ENCODE measurements around the gene TRIM5.
"Not testable (repeated sequence)": the region's sequence is repeated elsewhere in the genome, so short reads cannot be mapped to it uniquely, and the experiment has no call there.

Gene TRIM5, protein sequence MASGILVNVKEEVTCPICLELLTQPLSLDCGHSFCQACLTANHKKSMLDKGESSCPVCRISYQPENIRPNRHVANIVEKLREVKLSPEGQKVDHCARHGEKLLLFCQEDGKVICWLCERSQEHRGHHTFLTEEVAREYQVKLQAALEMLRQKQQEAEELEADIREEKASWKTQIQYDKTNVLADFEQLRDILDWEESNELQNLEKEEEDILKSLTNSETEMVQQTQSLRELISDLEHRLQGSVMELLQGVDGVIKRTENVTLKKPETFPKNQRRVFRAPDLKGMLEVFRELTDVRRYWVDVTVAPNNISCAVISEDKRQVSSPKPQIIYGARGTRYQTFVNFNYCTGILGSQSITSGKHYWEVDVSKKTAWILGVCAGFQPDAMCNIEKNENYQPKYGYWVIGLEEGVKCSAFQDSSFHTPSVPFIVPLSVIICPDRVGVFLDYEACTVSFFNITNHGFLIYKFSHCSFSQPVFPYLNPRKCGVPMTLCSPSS

DNA sequence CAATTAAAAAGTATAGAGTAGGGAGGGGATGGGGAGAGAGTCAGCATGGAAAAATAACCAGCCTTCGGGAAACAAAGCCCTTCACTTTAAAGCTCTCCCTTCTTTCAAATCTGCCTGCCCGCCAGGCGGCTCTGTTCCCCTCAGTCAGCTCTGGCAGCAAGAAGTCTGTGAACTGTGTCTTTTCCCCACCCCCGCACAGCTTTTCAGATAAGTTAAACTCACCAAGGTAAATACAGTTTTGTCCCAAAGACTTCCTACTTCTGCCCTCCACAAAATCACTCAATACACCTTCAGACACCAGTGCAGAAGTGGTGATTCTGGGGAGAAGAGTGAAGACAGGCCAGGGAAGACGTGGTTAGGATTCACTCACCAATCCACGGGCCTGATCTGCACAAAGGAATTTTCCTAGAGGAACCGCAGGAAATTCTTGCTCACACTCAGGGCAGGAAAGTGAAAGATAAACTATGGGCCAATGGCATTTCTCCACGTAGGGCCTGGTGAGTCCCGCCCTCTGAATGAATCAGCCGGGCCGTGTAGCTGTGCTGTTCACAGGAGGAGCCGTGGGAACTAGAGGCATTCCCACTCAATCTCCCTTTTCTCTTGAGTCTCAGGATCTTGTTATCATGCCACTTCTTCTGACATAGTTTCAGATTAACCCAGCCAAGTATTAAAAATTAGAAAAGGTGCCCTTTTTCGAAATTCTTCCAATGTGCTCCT is at the start of gene TRIM5:
Gene TRIM5 (minus strand): TSS at position 429 of the 717 bp plus-strand sequence. CDS start 4,897 bp downstream, outside the sequence.
- TF ChIP-seq, protein P1, sequence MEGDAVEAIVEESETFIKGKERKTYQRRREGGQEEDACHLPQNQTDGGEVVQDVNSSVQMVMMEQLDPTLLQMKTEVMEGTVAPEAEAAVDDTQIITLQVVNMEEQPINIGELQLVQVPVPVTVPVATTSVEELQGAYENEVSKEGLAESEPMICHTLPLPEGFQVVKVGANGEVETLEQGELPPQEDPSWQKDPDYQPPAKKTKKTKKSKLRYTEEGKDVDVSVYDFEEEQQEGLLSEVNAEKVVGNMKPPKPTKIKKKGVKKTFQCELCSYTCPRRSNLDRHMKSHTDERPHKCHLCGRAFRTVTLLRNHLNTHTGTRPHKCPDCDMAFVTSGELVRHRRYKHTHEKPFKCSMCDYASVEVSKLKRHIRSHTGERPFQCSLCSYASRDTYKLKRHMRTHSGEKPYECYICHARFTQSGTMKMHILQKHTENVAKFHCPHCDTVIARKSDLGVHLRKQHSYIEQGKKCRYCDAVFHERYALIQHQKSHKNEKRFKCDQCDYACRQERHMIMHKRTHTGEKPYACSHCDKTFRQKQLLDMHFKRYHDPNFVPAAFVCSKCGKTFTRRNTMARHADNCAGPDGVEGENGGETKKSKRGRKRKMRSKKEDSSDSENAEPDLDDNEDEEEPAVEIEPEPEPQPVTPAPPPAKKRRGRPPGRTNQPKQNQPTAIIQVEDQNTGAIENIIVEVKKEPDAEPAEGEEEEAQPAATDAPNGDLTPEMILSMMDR (IDR thresholded peaks at IDR 0.05; ENCODE audit: insufficient read depth, low read length, missing control alignments), result peak; percentile 62
- H3K4me3 ChIP-seq (ENCODE audit: low read depth, low read length), result peak within 1 kb of the TSS; percentile 63
- DNase-seq (ENCODE audit: low read depth, low spot score), result peak; percentile 91
- POLR2A ChIA-PET, result interaction anchor here (1.5 kb wide), 1 partner anchor 65 kb away, joined by 9 read pairs; no protein-coding TSS in a partner anchor
- CTCF ChIA-PET, result interaction anchor here (0.7 to 2.2 kb wide), 13 partner anchors 10 to 132 kb away, joined by 3 to 9 read pairs (median 4); no protein-coding TSS in a partner anchor

GRCh38 chr11:5727691-5728090 is 42.8 kb upstream of the TRIM5 start:
- ChIA-PET CTCF (no interaction called here), POLR2A (no interaction called here)
- H3K4me3 ChIP-seq (ENCODE audit: low read depth, low read length), result no peak overlapping the region
- TF ChIP-seq, protein P1 (IDR thresholded peaks at IDR 0.05; ENCODE audit: insufficient read depth, low read length, missing control alignments), result no peak
- DNase-seq (ENCODE audit: low read depth, low spot score), result no peak

DNA sequence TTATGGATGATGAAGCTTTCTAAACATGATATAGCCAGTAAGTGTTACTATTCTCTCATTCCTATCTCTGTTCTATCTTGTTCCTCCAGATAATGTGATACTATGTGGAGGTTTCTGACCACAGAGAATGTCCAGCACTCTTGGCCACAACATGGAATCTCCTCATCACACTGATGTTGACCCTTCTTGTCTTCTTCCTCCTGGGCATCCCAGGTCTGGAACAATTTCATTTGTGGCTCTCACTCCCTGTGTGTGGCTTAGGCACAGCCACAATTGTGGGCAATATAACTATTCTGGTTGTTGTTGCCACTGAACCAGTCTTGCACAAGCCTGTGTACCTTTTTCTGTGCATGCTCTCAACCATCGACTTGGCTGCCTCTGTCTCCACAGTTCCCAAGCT is 41.5 kb upstream of the TRIM5 start:
- TF ChIP-seq, protein P1 (IDR thresholded peaks at IDR 0.05; ENCODE audit: insufficient read depth, low read length, missing control alignments), result no peak
- H3K4me3 ChIP-seq (ENCODE audit: low read depth, low read length), result no peak overlapping the region
- DNase-seq (ENCODE audit: low read depth, low spot score), result no peak
- ChIA-PET CTCF (no interaction called here), POLR2A (no interaction called here)

GRCh38 chr11:5722622-5723021 is 37.7 kb upstream of the TRIM5 start:
- ChIA-PET CTCF (no interaction called here), POLR2A (no interaction called here)
- H3K4me3 ChIP-seq (ENCODE audit: low read depth, low read length), result no peak overlapping the region
- DNase-seq (ENCODE audit: low read depth, low spot score), result no peak
- TF ChIP-seq, protein P1 (IDR thresholded peaks at IDR 0.05; ENCODE audit: insufficient read depth, low read length, missing control alignments), result no peak

DNA sequence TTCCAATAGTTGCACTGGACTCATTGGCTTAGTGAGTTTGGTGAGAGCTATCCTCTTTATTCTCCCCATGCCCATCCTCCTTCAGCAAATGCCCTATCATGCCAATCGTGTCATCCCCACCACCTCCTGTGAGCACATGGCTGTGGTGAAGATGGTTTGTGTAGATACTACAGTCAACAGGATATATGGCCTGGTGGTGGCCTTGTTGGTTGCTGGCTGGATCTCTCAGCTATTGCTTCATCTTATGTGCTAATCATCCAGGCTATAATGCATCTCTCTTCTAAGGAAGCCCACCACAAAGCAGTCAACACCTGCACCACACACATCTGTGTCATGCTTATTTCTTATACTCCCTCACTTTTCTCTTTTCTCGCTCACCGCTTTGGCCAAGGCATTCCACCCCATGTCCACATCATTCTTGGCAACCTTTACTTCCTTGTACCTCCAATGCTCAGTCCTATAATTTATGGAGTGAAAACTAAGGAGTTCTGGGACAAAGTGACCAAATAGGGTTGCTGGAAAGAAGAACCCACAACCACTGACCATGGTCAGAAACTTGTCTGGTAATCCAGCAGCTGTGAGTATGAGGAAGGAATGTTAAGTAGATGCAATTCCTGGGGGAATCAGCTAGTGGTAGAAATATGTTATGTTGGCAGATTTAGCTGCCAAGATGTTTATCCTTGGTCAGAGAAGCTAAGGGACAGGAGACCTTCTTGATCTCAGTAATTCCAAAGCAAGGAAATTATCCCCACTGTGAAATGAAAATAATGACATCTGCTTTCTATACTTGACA is 35.0 kb upstream of the TRIM5 start:
- no peak for DNase-seq (ENCODE audit: low read depth, low spot score)
- TF ChIP-seq, protein P1 (IDR thresholded peaks at IDR 0.05; ENCODE audit: insufficient read depth, low read length, missing control alignments), result no peak
- no peak overlapping the region for H3K4me3 ChIP-seq (ENCODE audit: low read depth, low read length)
- POLR2A ChIA-PET, result no interaction called here
- CTCF ChIA-PET, result no interaction called here

DNA sequence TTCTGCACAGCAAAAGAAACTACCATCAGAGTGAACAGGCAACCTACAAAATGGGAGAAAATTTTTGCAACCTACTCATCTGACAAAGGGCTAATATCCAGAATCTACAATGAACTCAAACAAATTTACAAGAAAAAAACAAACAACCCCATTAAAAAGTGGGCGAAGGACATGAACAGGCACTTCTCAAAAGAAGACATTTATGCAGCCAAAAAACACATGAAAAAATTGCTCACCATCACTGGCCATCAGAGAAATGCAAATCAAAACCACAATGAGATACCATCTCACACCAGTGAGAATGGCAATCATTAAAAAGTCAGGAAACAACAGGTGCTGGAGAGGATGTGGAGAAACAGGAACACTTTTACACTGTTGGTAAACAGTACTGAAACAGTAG is 31.6 kb upstream of the TRIM5 start:
- POLR2A ChIA-PET; CTCF ChIA-PET; H3K4me3 ChIP-seq (ENCODE audit: low read depth, low read length); DNase-seq (ENCODE audit: low read depth, low spot score): not testable (repeated sequence)
